Fibroblast of upper back skin (primary cell): Measurements from ENCODE around the gene ZFAND2B.
A peak's percentile ranks its signal among the peaks of the same experiment; 100 is the strongest.

Source experiments
- DNase-seq: peaks from one replicate; pipeline ENCODE4 v3.0.0-alpha.2; 2013

ZFAND2B gene, protein sequence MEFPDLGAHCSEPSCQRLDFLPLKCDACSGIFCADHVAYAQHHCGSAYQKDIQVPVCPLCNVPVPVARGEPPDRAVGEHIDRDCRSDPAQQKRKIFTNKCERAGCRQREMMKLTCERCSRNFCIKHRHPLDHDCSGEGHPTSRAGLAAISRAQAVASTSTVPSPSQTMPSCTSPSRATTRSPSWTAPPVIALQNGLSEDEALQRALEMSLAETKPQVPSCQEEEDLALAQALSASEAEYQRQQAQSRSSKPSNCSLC

DNA sequence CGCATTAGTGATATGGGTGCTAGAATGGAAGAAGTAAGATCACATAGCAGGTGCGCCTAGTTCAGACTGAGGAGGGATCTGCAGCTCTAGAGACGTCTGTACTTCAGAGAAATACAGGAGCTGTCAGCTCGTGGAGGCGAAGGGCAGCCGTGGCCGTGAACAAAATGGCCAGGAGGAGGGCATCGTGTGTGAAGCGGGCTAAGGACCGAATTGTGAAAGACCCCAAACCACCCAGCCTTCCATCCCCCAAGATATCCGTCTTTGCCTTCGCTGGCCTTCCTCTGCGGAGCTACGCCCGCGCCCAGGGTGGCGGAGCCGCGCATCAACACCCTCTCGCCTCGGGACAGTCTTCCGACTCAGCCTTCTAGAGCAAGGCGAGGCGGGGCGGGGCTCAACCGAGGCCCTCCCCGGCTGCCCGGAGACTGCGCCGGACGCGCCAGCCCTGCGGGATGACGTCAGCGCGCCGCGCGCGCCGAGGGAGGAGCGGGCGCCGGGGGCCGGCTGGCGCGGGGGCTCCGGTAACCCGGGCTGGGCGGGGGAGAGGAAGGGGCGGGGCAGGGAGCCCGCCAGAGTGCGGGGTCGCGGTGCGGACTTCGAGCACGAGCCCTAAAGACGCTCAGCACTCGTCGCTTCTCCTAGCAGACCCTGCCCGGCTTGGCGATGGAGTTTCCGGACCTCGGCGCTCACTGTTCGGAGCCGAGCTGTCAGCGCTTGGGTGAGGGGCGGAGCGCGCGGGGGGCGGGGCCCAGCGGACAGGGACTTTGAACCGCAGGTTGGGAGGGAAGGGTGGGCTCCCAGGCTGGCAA is at the start of gene ZFAND2B:
ZFAND2B (plus strand) TSS at position 455 of the 806 bp plus-strand sequence; CDS start at position 661, 206 bp downstream.
- peak; percentile 91 for DNase-seq

DNA sequence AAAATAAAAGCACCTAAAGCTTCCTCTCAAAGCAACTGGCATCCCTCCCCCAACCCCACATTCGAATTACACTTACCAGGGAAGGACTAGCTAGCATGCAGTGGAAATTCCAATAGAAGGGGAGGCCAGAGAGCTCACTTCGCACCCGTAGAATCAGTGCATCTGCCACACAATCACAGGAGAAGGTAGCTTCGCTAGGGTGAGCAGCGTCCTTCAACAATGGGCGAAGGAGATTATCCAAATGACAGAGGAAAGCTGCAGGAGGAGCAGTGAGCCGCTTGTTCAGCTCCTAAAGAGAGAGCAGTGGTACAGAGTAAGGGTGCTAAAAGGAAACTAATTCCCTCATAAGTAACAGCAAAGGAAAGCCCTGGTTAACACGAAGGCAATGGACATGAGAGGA is 49.2 kb upstream of the ZFAND2B start:
- DNase-seq = no peak

DNA sequence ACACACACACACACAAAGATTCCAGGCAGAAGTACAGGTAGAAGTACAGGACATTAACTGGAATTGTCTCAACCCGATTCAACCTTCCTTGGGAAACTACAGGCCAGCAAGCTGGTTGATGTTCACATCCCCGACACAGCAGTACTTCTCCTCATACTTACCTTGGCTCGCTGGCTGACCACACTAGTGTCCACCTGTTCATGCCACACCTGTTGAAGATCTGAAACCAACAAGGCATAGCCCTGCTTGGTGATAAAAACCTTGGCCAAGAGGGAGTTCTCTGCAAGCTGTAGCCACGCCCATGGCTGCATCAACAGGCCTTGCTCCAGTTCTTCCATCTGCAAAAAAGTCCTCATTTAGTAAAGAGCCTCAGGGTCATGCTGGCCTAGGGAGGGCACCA is 48.6 kb upstream of the ZFAND2B start:
- DNase-seq = no peak

DNA sequence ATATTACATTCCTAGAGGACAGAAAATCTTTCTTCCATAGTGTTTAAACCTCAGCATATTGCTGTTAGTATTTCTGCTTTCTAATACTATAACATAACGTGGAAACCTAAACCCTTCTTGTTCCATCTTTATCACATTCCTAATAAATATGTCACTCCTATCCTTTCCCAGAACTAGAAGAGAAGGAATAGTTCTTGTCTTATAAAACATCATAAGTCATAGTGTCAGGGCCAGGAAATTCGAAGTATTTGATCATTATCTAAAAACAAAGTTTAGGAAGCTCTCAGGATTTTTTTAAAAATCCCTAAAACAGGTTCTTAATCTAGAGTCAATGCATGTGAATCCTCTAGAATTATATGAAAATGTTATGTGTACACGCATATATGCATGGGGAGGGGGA is 48.0 kb upstream of the ZFAND2B start:
- DNase-seq = peak; percentile 58

DNA sequence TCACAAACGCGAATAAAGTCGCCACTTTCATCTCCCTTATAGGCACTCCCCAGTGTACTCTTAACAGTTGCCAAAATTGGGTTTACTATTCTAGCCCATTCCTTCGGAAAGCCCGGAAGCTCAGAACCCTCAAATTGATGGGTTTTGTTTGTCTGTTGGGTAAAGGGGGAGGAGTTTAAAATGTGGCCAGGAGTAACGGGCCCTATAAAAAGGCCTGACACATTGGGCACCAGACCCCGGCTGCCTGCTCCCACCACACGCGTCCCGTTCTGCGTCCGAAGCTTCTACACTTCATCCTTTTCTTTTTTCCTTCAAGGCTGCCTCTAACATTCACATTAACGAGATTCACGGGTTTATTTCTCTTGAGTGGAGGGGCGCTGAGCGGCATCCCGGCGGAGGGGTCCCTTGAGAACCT is 46.8 kb upstream of the ZFAND2B start:
- DNase-seq = no peak

DNA sequence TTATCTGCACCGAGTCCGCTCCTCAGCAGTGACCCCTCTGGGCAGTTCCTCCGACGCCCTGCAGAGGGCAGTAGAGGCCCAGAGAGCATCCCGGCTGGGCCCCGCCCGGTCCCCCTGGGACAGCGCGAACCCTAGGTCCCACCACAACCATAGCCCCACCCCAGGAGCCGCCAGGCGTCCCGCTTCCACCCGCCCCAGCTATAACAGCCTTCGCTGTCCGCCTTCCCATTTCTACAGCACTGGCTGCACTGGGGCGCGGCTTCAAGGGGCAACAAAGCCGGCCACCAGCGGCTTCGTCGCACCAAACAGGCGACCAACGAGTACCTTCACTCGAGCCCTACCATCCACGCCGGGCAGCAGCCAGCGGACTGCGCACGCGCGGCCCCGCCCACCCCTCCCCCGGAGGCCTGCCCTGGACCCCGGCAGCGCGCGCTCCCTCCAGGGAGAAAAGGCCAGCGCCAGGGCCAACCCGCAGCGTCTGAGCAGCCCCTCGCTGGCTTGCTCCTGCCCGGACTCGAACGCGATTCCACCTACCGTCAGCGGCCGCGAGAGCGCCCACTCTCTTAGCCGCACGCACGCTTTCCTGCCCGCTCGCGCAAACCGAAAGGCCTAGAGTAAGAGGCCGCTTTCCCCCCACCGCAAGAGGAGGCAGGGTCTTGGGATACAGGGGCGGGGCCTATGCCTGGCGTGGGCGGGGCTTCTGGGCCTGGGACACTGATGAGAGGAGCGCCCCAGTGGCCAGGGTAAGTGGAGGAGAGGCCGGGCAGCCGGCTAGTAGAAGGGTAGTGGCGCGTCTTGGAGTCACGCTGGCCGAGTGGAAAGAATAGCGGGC is 46.2 kb upstream of the ZFAND2B start, which contains the start of gene NHEJ1:
NHEJ1 (minus strand) TSS at position 630 of the 832 bp plus-strand sequence. CDS start 2,453 bp downstream, outside the sequence.
- peak; percentile 94 for DNase-seq

DNA sequence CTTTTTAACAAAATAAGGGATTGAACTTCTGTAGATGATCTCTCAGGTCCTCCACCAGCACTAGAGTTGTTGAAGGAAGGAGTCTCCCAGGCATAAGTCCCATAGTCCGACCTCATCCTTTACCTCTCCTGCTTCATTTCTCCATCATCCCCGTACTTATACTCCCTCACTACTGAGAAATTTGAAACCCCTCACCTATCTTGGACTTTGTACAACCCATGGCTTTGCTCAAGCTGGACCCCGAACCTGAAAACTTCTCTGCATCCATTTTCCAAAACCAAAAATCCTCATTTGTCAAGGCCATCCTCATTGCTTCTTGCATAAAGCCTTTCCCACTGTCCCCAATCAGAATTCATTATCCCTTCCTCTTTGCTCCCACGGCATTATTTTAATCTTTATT is 45.5 kb upstream of the ZFAND2B start:
- no peak for DNase-seq

DNA sequence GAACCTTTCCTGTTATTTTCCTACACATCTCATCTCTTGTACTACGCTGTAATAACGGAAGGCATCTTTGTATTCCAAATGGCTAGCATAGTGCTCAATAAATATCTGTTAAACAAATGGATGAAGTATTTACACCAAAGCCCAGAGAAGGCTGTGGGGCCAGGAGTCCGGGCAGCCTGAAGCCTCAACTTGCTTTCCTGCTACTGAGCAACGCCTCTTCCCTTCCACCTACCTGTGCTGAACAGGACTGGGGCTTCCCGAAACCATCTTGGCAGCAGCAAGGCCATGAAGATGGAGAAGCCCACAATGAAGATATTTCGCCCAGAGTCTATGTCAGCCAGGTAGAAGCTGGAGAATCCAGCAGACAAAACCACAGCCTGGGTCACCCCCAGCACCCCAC is 43.4 kb upstream of the ZFAND2B start:
- no peak for DNase-seq

DNA sequence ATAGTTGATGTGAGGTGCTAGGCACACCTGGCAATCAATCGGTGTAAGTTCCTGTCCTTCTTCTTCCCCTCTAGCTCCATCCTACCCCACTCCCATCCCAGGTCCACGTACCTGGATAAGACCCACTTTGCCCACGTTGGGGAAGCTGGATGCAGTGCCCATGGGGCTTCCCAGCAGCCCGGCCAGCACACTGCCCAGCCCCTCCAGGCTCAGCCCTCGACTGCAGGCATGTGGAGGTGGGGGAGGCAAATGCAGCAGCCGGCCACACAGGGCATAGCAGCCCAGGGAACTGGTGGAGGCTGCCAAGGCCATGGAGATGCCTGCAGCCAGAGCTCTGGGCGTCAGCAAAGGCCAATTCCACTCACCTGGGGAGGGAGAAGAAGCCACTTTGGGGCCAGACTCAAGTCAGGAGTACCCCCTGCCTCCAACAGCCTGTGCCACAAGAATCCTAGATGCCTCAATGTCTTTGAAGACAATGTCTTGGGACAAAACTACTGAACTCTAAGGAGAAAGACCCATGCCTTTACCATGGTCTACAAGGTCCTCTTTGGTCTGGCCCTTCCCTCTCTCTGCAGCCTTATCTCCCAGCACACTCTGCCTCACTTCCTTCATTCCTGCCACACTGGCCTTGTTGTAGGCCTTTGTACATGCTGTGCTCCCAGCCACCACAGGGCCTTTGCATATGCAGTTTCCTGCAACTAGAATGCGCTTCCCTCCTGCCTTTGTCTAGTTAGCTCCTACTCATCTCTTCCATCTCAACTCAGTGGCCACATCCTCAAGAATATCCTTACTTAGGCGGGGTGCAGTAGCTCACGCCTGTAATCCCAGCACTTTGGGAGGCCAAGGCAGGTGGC is 41.3 kb upstream of the ZFAND2B start:
- DNase-seq = no peak

DNA sequence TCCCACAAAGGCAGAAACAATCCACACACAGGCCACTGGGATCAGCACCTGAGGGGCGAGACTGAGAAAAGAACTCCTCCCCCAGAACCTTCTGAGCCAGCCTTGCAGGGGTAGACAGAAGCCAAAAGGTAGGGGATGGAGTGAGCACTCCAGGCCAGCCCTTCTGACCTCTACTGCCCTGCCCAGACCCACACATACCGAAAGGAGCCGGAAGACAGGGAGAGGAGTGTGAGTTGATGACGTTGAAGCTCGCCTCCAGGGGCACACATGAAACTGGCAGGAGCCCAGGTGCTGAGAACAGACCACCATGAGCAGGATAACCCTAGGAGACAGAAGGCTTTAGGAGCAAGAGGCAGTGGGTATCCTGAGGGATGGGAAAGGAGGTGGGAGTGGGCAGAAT is 38.6 kb upstream of the ZFAND2B start:
- no peak for DNase-seq

DNA sequence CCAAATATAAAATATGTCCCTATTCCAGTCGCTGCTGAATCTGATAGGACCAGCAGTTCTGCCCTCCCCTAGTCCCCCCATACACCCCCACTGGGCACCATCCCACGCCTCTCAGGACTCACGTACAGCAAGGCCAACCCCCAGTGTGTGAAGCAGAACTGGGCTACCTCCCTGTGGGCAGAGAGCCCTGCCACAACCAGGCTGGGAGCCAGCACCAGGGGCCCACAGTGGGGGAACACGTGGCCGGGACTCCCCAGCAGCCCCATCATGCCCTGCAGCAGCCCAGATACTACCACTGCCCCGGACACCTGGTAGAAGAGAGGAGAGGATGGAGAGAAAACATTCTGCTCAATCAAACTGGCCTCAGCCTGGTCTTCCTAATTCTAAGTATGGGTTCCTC is 38.1 kb upstream of the ZFAND2B start:
- no peak for DNase-seq

DNA sequence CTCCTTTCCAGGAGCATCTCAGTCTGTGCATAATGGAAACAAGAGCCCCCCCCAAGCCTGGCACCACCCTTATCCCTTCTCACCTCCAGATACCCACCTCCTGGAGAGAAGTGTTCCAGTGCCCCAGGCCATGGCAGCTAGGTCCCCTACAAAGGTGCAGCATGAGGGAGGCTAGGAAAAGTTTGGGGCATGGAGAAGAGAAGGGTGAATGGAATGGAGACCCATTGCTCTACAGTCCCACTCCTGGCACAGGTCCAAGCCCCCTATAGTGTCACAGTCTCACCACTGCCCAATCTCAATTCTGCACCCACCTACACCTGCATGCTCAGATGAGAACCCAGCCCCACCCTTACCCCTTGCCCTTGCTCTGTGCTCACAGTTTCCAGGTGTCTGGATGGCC is 37.6 kb upstream of the ZFAND2B start:
- no peak for DNase-seq

DNA sequence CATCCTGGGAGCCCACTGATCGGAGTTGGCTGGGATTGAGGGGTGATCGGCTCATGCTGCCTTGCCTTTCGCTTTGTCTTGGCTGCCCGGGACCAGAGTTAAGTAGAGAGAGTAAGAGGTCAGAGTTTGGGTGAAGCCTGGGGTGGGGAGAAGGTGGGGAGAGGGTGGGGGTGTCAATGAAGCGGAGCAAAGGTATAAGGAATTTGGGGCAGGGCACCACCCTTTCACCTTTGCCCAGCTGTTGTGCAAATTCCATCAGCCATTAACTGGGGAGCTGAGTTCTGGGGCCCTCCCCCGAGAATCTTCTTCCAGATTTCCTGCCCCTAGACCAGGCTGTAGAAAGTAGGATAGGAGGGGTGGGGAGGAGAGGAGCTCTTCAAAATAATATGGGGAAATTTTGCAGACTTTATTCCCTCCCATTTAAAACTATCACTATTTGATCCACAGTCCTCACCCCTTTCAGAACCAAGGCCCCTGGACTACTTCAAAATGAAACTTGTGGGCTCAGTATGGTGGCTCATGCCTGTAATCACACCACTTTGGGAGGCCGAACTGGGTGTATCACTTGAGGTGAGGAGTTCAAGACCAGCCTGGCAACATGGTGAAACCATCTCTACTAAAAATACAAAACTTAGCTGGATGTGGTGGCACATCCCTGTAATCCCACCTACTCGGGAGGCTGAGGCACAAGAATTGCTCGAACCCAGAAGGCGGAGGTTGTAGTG is 36.5 kb upstream of the ZFAND2B start, which contains the start of gene SLC23A3:
SLC23A3 (minus strand) TSS at position 100 of the 725 bp plus-strand sequence; CDS start at position 55, 45 bp downstream.
- no peak for DNase-seq

DNA sequence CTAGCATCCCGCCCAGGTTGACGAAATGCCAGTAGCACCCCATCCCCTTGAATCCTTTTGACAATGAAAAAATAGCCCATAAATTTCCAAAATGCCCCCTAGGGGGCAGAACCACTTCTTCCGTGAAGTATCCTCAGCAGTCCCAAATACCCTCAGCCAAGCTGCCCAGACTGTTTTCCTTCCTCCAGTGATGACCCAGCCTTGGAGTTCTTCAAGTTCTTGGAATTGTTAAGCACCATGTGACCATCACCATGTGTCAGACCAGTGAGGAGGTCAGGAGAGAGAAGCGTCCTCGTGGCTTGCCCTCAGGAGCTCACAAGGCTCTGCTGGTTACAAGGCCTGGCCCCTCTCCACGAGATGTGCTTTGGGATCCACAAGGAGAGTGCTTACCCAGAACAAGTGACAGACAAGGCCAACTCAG is 35.3 kb upstream of the ZFAND2B start:
- DNase-seq = peak; percentile 77

DNA sequence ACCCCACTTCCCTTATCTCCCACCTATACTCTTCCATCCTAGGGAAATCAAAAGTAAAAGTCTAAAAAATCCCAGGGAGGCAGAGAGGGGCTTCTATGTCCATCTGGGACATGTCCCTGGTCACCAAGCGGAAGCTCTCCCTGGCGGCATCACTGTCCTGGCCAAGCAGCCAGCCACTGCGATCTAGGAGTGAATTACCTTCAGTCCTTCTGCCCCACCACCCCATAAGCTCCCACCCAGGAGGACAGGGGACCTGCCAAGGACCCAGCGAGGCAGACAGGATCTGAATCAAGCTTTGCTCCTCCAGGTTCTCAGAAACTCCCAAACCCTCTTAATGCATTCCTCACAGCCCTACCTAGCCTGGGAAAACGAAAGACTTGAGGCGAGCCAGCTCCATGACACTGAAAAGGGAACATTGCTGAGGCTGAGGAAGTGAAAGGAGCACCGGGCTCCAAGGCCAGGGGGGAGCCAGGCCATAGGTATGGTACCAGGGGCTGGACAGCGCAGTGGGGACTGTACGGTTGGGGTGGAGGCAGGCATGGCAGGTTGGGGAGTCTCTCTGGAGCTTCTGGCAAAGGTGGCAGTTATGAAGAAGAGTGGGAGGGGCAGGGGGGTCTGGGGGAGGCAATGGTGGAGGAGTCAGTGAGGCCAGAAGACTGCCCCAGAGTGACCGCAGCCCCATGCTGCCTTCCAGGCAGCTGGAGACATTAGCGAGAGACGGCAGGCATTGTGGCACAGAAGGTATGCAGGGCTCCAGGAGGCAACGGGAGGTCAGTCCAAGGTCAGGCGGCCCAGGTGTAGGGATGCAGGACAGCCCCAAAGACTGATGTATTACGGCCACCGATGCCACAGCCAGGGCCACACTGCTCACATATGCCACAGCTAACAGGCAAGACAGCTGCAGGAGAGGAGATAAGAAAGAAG is 34.1 kb upstream of the ZFAND2B start:
- no peak for DNase-seq

DNA sequence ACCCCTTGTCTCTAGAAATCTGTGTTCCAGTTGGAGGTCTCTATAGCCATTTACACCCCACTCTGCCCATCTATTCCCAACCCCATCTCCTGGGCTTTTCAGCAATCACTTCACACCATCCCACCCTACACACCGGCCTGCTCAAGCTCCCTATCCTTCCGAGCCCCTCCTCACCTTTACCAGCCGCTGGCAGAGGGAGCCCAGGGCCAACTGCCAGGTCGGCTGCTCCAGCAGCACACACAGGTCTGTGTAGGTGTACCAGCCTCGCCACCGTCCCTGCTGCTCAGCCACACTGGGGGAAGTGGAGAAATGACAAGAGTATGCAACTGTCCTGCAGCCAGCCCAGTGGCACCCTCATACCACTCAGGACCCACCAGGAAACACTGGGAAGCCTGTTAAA is 33.4 kb upstream of the ZFAND2B start:
- no peak for DNase-seq

DNA sequence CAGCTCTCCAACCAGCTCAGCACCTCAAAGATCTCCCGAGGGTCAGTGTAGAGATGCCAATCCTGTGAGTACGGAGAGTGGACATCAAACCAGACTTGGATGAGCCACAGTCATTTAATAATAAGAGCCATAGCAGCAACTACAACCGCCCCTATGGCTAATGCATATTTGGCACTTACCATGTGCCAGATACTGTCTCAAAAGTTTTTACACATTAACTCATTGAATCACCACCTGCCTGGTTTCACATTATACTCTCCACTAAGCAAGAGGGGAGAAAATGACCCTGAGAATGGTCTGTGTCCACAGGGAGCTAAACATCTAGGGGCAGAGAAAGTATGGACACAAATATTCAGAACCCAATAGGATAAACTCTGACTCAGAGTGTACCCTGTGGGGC is 32.4 kb upstream of the ZFAND2B start:
- no peak for DNase-seq

DNA sequence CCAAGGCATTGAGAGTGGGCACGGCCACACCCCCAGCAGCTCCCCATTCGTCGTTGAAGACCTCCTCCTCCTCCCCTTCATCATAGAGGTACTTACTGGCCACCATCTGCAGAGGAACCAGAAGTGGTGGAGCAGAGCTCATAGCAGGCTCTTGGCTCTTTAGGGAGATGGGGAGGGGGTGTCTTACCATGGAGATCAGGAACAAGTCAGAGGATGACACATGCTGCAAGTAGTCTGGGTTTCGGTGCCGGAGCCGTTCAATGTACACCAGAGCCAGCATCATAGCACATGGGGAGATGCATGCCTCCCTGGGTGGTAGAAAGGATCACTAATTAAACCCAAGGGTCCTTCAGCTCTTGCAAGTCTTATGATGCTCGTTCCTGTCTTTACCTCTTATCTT is 31.8 kb upstream of the ZFAND2B start:
- DNase-seq = no peak

DNA sequence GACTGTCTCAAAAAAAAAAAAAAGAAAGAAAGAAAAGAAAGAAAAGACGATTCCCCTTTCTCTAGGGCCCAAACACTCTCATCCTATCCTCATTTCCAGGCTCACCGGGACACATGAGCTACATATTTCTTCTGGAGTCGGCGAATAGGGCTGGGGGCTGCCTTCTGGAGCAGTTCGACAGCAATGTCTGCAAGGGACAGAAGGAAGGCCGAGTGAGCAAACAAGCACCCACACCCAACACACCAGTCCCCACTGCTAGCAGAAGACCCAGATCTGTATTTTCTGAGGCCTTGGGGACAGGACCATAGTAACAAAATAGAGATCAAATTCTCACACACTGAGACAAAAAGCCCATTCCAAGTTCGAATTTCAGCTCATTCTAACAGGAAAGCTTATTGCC is 31.1 kb upstream of the ZFAND2B start:
- no peak for DNase-seq
